Activated naive CD8-positive, alpha-beta T cell treated with anti-CD3 and anti-CD28 coated beads, Interleukin-2, amount 10 ng/mL, durations not matched to agents 7 days and 5 days (primary cell): ENCODE data around the gene ASIC2. TPM values are rescaled to one million over a fixed set of nuclear protein-coding genes. Genes with fewer than 3 reads are reported as not detected.

Source experiments
- ATAC-seq: fragments of 150-1000 bp; cut with Tn5 transposase; one replicate; pipeline ENCODE4 v1.10.0; 2021; ENCODE audit warnings: low read depth, moderate library complexity
- POLR2A ChIA-PET: fragments of 350-600 bp; sonication (Branson Sonifier 250); formaldehyde crosslinking; loops from one replicate; lab custom pipeline; 2021; ENCODE audit warnings: antibody characterized with exemption; lab: Charles Lee
- DNase-seq: peaks from one replicate; pipeline ENCODE4 v3.0.0; 2021
- H3K27ac Mint-ChIP-seq: one replicate; pipeline ENCODE4 v1.8.0; 2022; ENCODE audit warnings: mild to moderate bottlenecking, mixed read lengths
- H3K27me3 Mint-ChIP-seq: one replicate; pipeline ENCODE4 v1.8.0; 2022; ENCODE audit warnings: mild to moderate bottlenecking, moderate library complexity, mixed read lengths
- H3K36me3 Mint-ChIP-seq: one replicate; pipeline ENCODE4 v1.8.0; 2021; ENCODE audit warnings: mild to moderate bottlenecking, mixed read lengths
- H3K4me1 Mint-ChIP-seq: one replicate; pipeline ENCODE4 v1.8.0; 2021; ENCODE audit warnings: mixed read lengths
- H3K4me3 Mint-ChIP-seq: one replicate; pipeline ENCODE4 v1.8.0; 2022; ENCODE audit warnings: mild to moderate bottlenecking, moderate library complexity, mixed read lengths
- H3K9me3 Mint-ChIP-seq: one replicate; pipeline ENCODE4 v1.8.0; 2021; ENCODE audit warnings: mixed read lengths
- total RNA-seq, 2 experiments: library from RNA; stranded (reverse); gene quantifications; one replicate each; pipeline ENCODE4 v1.2.3, GENCODE V29; 2021

The ASIC2 gene
- total RNA-seq, 2 experiments from 2014 or later, result not detected

DNA sequence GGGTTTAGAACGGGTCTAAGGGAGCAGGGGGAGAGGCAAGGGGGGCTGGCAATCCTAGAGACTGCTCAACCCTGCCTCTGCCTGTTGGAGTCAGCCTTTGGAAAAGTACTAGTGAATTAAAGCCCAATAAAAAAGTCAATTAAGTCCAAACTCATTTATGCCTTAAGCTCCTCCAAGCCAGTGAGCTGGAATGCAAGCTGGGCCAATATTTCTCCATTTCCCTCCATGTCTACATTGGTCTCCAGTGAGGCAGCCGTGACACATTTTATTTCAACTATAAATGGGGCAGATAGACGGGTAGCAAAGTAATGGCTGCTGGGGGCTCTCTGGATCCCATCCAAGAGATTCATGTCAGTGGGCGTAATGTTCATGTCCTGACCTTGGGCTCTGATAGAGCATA lies 157.4 kb downstream of the ASIC2 start:
- no peaks in the 10 kb centered on the region for H3K36me3 Mint-ChIP-seq
- H3K4me1 Mint-ChIP-seq, result no peaks in the 10 kb centered on the region
- no peak overlapping the region for H3K27ac Mint-ChIP-seq
- no peak for ATAC-seq
- no peak overlapping the region for H3K4me3 Mint-ChIP-seq
- no peak for DNase-seq
- peaks cover 3% of the 10 kb centered on the region for H3K27me3 Mint-ChIP-seq
- H3K9me3 Mint-ChIP-seq, result no peaks in the 10 kb centered on the region
- POLR2A ChIA-PET, result no interaction called here

DNA sequence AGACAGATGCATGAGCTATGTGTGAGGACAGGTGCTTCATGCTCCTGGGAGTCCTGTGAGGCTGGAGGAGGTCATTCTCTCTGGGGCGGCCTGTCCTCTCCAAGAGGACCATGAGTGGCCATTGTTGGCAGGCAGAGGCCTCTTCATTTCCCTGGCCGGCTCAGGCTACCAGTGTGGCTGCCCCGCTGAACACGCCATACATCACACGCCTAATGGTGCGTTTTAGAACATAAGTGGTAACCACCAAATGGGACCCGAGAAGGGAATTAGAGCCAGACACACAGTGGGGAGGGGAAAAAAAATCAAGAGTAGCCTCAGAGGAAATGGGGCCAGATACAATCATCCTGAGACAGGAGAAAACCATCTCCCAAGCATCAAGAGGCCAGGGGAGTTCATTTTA lies 161.5 kb downstream of the ASIC2 start:
- DNase-seq (no peak), ATAC-seq (no peak)
- peaks cover 8% of the 10 kb centered on the region for H3K27me3 Mint-ChIP-seq
- POLR2A ChIA-PET, result no interaction called here
- H3K4me1 Mint-ChIP-seq, result no peaks in the 10 kb centered on the region
- no peaks in the 10 kb centered on the region for H3K9me3 Mint-ChIP-seq
- no peak overlapping the region for H3K4me3 Mint-ChIP-seq
- H3K27ac Mint-ChIP-seq, result no peak overlapping the region
- H3K36me3 Mint-ChIP-seq, result no peaks in the 10 kb centered on the region

DNA sequence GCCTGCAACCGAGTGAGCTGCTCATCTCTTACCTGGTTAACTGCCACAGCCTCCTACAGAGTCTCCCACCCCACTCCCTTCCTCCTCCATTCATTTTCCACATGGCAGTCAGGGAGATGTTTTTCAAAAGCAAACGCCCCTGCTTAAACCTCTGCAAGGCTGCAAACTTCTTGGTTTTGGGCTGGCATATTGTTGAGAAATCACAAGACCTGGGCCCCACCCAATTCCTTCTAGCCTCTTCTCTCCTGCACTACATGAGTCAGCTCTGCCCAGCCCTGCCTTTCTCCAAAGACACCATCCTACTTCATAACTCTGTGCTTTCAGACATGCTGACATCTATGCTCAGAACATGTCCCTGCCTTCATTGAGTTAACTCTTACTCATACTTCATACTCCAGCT lies 165.4 kb downstream of the ASIC2 start:
- POLR2A ChIA-PET, result no interaction called here
- Mint-ChIP-seq H3K27me3 (peaks cover 8% of the 10 kb centered on the region), H3K4me3 (no peak overlapping the region), H3K36me3 (no peaks in the 10 kb centered on the region), H3K27ac (no peak overlapping the region), H3K9me3 (no peaks in the 10 kb centered on the region), H3K4me1 (no peaks in the 10 kb centered on the region)
- DNase-seq (no peak), ATAC-seq (no peak)

DNA sequence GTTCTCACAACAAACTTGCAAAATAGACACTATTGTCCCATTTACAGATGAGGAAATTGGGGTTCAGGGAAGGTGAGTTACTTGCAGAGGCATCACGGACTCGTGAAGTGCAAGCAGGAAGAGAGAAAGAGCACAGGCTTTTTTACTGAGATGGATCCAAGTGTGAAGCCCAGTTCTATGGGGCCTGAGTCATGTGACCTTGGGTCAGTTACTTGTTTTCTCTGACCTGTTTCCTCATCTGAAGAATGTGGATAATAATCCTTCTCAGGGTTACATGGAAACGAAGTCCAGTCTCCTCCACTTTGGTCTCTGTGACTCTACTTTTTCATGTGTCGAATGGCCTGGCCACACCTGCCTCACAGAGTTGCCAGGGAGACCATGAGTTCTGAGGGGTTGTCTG lies 167.0 kb downstream of the ASIC2 start:
- peaks cover 8% of the 10 kb centered on the region for H3K27me3 Mint-ChIP-seq

DNA sequence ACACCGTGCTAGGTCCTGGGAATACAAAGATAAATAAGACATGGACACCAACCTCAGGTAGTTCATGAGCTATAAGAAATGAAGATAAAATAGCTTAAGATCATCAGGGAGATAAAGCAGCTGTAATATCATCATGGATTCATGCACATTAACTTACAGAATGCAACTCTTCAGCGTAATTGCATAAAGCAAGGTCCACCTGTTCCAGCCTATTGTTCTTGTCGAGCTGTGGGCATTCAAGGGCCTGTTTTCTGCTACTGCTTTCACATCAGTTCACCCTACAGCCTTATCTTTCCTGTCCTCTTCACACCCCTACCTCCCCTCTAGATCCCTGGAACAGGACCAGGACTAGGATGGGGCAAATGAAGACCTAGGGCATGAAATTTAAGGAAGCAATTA lies 167.5 kb downstream of the ASIC2 start:
- Mint-ChIP-seq H3K4me3 (no peak overlapping the region), H3K27me3 (peaks cover 8% of the 10 kb centered on the region), H3K9me3 (no peaks in the 10 kb centered on the region), H3K27ac (no peak overlapping the region), H3K36me3 (no peaks in the 10 kb centered on the region), H3K4me1 (no peaks in the 10 kb centered on the region)
- POLR2A ChIA-PET, result no interaction called here
- DNase-seq (no peak), ATAC-seq (no peak)

More for the DNA sequence above, 167.0 kb downstream of the ASIC2 start:
- Mint-ChIP-seq H3K27ac (no peak overlapping the region), H3K4me1 (no peaks in the 10 kb centered on the region), H3K9me3 (no peaks in the 10 kb centered on the region), H3K36me3 (no peaks in the 10 kb centered on the region), H3K4me3 (no peak overlapping the region)
- POLR2A ChIA-PET, result no interaction called here
- no peak for DNase-seq
- no peak for ATAC-seq

DNA sequence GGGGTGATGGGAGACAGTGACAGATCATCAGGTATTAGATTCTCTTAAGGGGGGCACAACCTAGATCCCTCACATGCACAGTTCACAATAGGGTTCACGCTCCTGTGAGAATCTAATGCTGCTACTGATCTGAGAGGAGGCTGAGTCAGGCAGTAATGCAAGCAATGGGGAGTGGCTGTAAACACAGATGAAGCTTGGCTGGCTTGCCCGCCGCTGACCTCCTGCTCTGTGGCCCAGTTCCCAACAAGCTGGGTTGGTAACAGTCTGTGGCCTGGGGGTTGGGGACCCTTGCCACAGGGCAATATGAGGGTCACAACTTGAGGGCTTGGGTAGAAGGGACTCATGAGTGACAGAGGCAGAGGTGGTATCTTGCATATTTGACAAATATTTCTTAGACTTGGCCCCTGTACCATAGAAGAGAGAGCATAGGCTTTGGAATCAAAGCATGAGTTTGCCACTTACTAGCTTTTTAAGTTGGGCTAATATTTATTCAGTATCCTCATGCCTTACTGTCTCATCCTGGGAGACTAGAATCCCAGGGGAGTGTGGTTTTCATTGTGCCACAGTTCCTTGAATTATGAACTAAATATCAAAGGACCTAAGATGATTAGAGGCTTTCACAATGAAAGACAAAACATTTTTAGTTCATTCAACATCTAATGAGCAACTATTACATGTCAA lies 168.1 kb downstream of the ASIC2 start:
- H3K36me3 Mint-ChIP-seq, result no peaks in the 10 kb centered on the region
- no peak overlapping the region for H3K27ac Mint-ChIP-seq
- H3K4me3 Mint-ChIP-seq, result no peak overlapping the region
- no peaks in the 10 kb centered on the region for H3K9me3 Mint-ChIP-seq
- DNase-seq (no peak), ATAC-seq (no peak)
- no peaks in the 10 kb centered on the region for H3K4me1 Mint-ChIP-seq
- H3K27me3 Mint-ChIP-seq, result peaks cover 6% of the 10 kb centered on the region
- POLR2A ChIA-PET, result no interaction called here

DNA sequence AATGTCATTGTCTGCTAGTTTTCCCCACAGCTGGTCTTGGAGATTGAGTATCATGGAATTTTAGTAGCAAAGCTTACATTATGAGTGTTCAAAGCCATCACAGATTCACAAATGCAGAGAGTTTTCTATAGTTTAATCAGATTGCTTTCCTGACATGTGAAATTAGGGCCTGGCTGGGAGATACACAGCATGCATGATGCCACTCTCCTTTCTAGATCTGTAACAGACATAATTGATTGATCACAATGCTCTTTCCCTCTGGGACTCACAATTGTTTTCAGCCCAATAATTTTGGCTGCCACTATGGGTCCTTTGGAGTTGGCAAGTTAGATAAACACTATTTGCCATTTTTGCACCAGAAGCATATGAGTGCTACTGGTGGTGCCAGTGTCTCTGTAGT lies 168.9 kb downstream of the ASIC2 start:
- no peak overlapping the region for H3K27ac Mint-ChIP-seq
- DNase-seq (no peak), ATAC-seq (no peak)
- H3K4me1 Mint-ChIP-seq, result no peaks in the 10 kb centered on the region
- POLR2A ChIA-PET, result no interaction called here
- no peak overlapping the region for H3K4me3 Mint-ChIP-seq
- H3K36me3 Mint-ChIP-seq, result no peaks in the 10 kb centered on the region
- peaks cover 4% of the 10 kb centered on the region for H3K27me3 Mint-ChIP-seq
- H3K9me3 Mint-ChIP-seq, result no peaks in the 10 kb centered on the region

DNA sequence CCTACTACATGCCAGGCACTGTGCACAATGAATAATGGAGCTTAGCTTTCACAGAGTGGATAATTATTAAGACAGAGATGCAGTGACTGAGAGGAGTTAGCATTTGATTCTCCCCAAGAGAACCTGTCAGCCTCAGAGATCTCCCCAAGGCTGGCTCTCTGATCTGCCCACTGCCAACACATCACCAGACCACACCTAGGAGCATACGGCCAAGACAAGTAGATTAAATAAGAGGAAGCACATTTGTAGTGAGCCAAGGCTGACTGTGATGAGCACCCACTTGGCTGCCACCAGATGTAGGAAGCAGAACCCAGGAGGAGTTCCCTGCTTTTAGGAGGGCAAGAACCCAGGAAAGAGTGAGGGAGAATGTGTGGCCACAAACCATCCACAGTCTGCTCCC lies 171.3 kb downstream of the ASIC2 start:
- Mint-ChIP-seq H3K4me1 (no peaks in the 10 kb centered on the region), H3K27me3 (no peaks in the 10 kb centered on the region), H3K4me3 (no peak overlapping the region), H3K9me3 (no peaks in the 10 kb centered on the region), H3K36me3 (no peaks in the 10 kb centered on the region), H3K27ac (no peak overlapping the region)
- POLR2A ChIA-PET, result no interaction called here
- DNase-seq, result no peak
- ATAC-seq, result no peak

DNA sequence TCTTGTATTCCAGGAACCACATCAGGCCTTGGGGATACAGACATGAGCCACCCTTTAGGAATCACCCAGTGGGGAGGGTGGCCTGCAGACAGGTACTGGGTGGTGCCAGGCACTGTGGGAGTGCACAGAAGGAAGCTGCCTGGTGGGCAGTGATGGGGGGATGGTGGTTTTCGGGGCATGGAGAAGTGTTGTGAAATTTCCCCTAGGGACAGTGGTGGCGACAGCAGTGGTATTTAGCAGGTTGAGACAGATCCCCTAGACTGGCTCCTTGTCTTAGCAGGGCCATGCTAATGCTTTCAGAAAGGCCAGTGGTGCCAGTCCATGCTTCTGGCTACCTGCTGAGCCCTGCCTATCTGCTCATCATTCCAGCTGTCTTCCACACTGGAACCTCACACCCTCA lies 171.8 kb downstream of the ASIC2 start:
- Mint-ChIP-seq H3K36me3 (no peaks in the 10 kb centered on the region), H3K4me1 (no peaks in the 10 kb centered on the region), H3K27me3 (no peaks in the 10 kb centered on the region), H3K27ac (no peak overlapping the region), H3K4me3 (no peak overlapping the region), H3K9me3 (no peaks in the 10 kb centered on the region)
- DNase-seq, result no peak
- no peak for ATAC-seq
- POLR2A ChIA-PET, result no interaction called here

DNA sequence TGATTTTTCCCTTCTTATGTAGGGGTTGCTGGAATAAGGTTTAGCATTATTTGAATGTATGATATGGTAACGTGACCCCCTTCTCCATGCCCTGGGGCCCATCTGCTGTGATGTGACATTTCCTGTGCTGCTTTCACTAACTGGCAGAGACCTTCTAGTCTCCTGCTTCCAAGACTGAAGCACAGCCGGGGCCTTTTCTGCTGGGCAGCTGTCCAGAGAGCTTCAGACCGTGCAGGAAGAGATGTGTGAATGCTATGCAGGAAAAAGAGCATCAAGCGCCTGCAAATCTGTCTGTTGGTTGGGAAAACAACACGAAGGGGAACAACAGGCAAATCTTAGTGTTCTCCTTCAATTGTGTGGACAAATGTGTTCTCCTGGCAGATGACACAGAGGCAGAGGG lies 173.0 kb downstream of the ASIC2 start:
- no peaks in the 10 kb centered on the region for H3K4me1 Mint-ChIP-seq
- no peak overlapping the region for H3K4me3 Mint-ChIP-seq
- no peak overlapping the region for H3K27ac Mint-ChIP-seq
- H3K27me3 Mint-ChIP-seq, result no peaks in the 10 kb centered on the region
- DNase-seq (no peak), ATAC-seq (no peak)
- POLR2A ChIA-PET, result no interaction called here
- no peaks in the 10 kb centered on the region for H3K9me3 Mint-ChIP-seq
- no peaks in the 10 kb centered on the region for H3K36me3 Mint-ChIP-seq

DNA sequence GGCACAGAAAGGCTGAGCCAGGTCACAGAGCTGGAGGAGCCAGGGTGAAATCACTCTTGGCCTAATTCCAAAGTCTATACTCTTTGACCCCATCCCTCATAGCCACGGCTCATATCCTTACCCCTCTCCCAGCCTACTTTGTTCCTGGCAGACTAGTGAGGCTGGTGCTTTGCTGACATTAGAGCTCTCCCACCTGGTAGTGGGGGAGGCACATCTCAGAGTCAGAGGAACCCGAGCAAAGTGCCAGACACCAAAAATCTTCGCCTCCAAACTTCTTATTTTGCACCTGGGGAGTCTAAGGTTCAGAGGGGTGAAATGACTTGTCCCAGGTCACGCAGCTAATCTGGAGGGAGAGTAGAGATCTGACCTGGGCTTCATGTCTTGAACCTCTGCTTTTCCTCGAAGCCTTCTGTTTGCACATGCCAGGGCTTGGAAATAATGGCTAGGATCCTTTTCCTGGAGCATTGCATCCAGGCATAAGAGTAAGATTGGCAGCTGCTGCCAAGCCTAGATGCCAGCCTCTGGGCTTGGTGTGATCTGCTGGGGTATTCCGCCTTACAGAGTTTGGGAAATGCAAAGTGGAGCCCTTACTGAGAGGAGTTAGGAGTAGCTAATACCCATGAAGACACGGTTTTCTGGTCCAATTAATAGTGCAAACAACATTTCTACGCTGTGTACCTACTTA lies 174.6 kb downstream of the ASIC2 start:
- no peak overlapping the region for H3K27ac Mint-ChIP-seq
- DNase-seq (no peak), ATAC-seq (no peak)
- H3K9me3 Mint-ChIP-seq, result no peaks in the 10 kb centered on the region
- no peaks in the 10 kb centered on the region for H3K27me3 Mint-ChIP-seq
- H3K4me3 Mint-ChIP-seq, result no peak overlapping the region
- POLR2A ChIA-PET, result no interaction called here
- no peaks in the 10 kb centered on the region for H3K4me1 Mint-ChIP-seq
- no peaks in the 10 kb centered on the region for H3K36me3 Mint-ChIP-seq

DNA sequence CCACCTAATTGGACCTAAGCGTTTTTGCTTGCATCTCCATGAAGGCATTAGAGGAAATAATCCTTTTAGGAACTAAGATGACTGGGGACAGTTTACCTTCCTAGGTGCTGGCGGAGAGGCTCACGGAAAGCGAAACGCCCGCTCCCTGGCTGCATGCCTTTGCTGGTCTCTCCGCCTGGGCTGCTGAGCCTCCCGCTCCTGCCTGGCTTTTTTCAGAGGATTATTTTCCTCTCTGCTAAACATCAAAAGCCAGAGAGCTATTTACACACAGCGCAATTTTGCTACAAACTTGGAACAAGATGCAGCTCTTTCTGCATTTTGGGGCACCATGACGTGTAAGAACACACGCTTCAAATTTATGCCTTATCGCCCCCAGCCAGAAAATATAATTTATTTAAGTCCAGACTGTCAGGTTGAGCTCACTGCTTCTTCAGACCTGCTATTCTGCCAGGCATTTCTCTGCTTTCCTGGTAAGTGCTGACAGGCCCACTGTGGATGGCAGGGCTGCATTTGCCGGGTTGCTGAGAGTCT lies 177.0 kb downstream of the ASIC2 start:
- no peaks in the 10 kb centered on the region for H3K4me1 Mint-ChIP-seq
- H3K27ac Mint-ChIP-seq, result no peak overlapping the region
- no peak overlapping the region for H3K4me3 Mint-ChIP-seq
- no peaks in the 10 kb centered on the region for H3K9me3 Mint-ChIP-seq
- no peak for DNase-seq
- H3K27me3 Mint-ChIP-seq, result no peaks in the 10 kb centered on the region
- H3K36me3 Mint-ChIP-seq, result no peaks in the 10 kb centered on the region
- ATAC-seq, result no peak
- POLR2A ChIA-PET, result no interaction called here

DNA sequence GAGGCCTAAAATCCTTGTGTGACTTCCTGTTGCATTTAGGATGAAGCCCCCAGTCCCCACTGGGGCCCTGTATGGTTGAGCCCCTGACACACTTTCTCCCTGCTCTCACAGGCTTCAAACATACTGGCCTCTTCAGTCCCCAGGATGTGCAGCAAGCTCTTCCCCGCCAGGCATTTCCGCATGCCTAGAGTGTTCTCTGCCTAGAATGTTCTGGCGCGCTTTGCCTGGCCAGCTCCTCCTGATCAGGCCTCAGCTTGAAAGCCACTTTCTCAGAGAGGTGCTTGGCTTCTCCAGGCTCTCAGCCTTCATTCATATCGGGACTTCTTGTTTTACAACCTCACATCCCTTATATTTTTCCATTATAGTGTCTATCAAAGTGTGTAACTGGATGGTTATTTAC lies 177.7 kb downstream of the ASIC2 start:
- H3K4me1 Mint-ChIP-seq, result no peaks in the 10 kb centered on the region
- no peaks in the 10 kb centered on the region for H3K9me3 Mint-ChIP-seq
- no peak overlapping the region for H3K27ac Mint-ChIP-seq
- ATAC-seq, result no peak
- no peaks in the 10 kb centered on the region for H3K27me3 Mint-ChIP-seq
- H3K4me3 Mint-ChIP-seq, result no peak overlapping the region
- H3K36me3 Mint-ChIP-seq, result no peaks in the 10 kb centered on the region
- POLR2A ChIA-PET, result no interaction called here
- no peak for DNase-seq

DNA sequence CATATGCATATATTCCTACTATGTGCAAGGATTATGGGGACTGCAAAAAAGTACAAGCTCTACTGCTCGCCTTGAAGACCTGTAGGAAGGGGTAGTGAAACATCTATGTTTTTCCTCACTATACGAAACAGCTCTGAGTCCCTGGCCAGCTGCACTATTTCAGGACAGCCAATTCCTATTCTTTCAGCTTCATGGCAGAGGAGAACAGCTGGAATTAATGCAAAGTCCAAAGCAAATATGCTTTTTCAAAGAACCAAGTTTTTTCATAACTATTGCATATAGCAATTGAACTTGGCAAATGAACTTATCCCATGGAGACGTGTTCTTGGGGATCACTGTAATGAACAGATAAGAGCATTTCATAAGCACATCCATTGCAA lies 179.1 kb downstream of the ASIC2 start:
- H3K36me3 Mint-ChIP-seq, result no peaks in the 10 kb centered on the region
- H3K27me3 Mint-ChIP-seq, result no peaks in the 10 kb centered on the region
- ATAC-seq, result no peak

More for the DNA sequence above, 179.1 kb downstream of the ASIC2 start:
- Mint-ChIP-seq H3K4me1 (no peaks in the 10 kb centered on the region), H3K27ac (no peak overlapping the region), H3K4me3 (no peak overlapping the region), H3K9me3 (no peaks in the 10 kb centered on the region)
- DNase-seq, result no peak
- POLR2A ChIA-PET, result no interaction called here
